Brain microvascular endothelial cell (primary cell): ENCODE results near the gene TSSK2.

Source experiments
- DNase-seq: peaks from one replicate; pipeline ENCODE4 v3.0.0-alpha.2; 2020
- H3K27ac ChIP-seq: fragments of 250-450 bp; sonication (Bioruptor Pico); 2 replicates; pipeline ENCODE4 v1.5.1; 2020; ENCODE audit warnings: mild to moderate bottlenecking, moderate library complexity
- H3K27me3 ChIP-seq: fragments of 250-450 bp; sonication (Bioruptor Pico); replicated peaks from 2 replicates; pipeline ENCODE4 v1.5.1; 2020; ENCODE audit warnings: mild to moderate bottlenecking
- H3K36me3 ChIP-seq: fragments of 250-450 bp; sonication (Bioruptor Pico); replicated peaks from 2 replicates; pipeline ENCODE4 v1.5.1; 2020; ENCODE audit warnings: mild to moderate bottlenecking
- H3K4me3 ChIP-seq: 2 replicates; pipeline ENCODE4 v1.5.1; 2011; ENCODE audit warnings: low read depth, mild to moderate bottlenecking, control low read depth, low read length, moderate library complexity
- CTCF ChIP-seq: IDR thresholded peaks from 2 replicates; pipeline ENCODE4 v1.5.1; 2011; ENCODE audit warnings: low read depth, mild to moderate bottlenecking, moderate library complexity, low read length, control low read depth, inconsistent platforms; ENCODE audit errors: missing control alignments
- in situ Hi-C: cut with HindIII; loops from 2 replicates; pipeline ENCODE4 v1.10.0; 2017; ENCODE audit warnings: low sequenced_read_pairs, low pct_ligation_motif_present

TSSK2 gene

DNA sequence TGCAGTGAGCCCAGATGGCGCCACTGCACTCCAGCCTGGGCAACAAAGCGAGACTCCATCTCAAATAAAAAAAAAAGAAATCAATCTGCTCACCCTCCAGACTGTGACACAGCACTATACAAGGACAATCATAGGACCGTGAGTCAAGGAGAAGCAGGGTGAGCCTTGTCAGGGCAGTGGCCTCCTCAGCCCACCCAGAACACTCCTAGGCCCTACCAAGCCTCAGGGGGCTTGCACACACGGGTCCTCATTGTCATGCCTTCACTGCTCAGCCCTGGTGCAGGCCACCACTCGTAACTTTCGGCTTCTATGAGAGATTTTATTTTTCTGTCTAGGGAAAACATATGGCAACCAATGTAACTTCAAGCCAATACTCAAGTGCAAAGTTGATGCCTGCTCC lies 44.7 kb upstream of the TSSK2 start:
- no peak for DNase-seq
- TF ChIP-seq CTCF = no peak
- Histone ChIP-seq H3K4me3 (no peak overlapping the region), H3K27me3 (no peaks in the 10 kb centered on the region), H3K36me3 (peaks cover 2% of the 10 kb centered on the region), H3K27ac (peak overlapping the region; percentile 7)
- in situ Hi-C loops = no loop called here

GRCh38 chr22:19086896-19087295 lies 44.2 kb upstream of the TSSK2 start:
- H3K27ac ChIP-seq = peak overlapping the region; percentile 7
- no peaks in the 10 kb centered on the region for H3K27me3 ChIP-seq
- H3K36me3 ChIP-seq = peaks cover 2% of the 10 kb centered on the region
- H3K4me3 ChIP-seq = no peak overlapping the region
- peak; percentile 45 for DNase-seq
- in situ Hi-C loops = no loop called here
- TF ChIP-seq CTCF = no peak

DNA sequence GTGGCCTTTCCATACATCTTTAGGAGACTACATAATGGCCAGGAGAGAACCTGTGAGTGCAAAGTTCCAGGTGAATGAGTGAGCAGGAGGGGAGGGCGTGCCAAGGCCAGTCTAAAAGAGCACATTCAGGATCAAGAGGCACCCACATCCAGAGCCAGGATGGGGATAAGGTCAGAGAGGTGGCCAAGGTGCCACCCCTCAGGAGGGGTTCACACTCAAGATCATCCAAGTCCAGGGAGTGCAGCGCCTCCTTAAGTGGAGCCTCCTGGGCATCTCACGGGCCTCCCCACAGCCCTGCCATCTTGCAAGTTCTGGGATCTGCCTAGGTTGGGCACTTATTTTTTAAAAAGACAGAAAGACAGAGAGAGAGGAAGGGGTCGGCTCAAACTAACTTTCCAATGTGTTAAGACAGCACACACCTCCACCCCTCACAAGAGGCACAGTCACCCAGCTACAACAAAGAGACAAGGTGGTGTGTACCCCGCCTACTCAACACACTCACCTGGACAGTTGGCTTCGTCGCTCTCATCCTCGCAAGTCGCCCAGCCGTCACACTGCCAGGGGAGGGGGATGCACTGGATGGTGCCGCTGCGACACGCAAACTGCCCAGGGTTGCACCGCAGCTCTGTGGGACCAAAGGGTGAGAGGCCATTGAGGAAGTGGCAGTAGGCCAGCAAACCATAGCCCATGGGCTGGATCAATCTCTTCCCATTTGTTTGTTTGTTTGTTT lies 42.1 kb upstream of the TSSK2 start:
- H3K27me3 ChIP-seq = no peaks in the 10 kb centered on the region
- peaks cover 2% of the 10 kb centered on the region for H3K36me3 ChIP-seq
- no peak for TF ChIP-seq CTCF
- in situ Hi-C loops = no loop called here
- no peak for DNase-seq
- H3K4me3 ChIP-seq = no peak overlapping the region
- no peak overlapping the region for H3K27ac ChIP-seq

- DNase-seq = no peak
- in situ Hi-C loops = no loop called here
- H3K27me3 ChIP-seq = no peaks in the 10 kb centered on the region
- TF ChIP-seq CTCF = no peak
- peaks cover 2% of the 10 kb centered on the region for H3K36me3 ChIP-seq
- no peak overlapping the region for H3K27ac ChIP-seq
- no peak overlapping the region for H3K4me3 ChIP-seq
Observed at GRCh38 chr22:19090183-19090582, 40.9 kb upstream of the TSSK2 start.

DNA sequence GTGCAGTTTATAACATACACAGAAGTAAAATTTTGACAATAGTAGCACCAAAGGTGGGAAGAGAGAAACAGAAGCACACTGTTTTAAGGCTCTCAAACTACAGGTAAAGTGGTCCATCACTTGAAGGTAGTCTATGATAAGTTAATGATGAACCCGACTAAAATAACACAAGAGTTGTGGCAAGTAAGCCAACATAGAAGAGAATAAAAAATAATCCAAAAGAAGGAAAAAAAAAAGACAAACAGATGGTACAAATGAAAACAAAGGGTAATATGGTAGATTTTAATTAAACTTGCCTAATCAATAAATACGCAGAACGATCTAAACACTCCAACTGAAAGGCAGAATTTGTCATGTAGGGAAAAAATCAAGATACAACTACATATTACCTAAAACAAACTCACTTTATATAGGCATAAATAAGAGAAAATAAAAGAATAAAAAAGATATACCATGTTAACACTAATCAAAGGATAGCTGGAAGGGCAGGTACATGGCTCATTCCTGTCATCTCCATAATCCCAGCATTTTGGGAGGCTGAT lies 40.5 kb upstream of the TSSK2 start:
- H3K27ac ChIP-seq = no peak overlapping the region
- in situ Hi-C loops = no loop called here
- H3K4me3 ChIP-seq = no peak overlapping the region
- peaks cover 2% of the 10 kb centered on the region for H3K36me3 ChIP-seq
- no peak for TF ChIP-seq CTCF
- DNase-seq = no peak
- no peaks in the 10 kb centered on the region for H3K27me3 ChIP-seq

GRCh38 chr22:19092725-19093124 lies 38.4 kb upstream of the TSSK2 start:
- no peak for DNase-seq
- no peak for TF ChIP-seq CTCF
- Histone ChIP-seq H3K27ac (no peak overlapping the region), H3K4me3 (no peak overlapping the region), H3K36me3 (peaks cover 2% of the 10 kb centered on the region), H3K27me3 (no peaks in the 10 kb centered on the region)
- in situ Hi-C loops = no loop called here
